ENCODE data around the gene CLTA.

Gene CLTA

DNA sequence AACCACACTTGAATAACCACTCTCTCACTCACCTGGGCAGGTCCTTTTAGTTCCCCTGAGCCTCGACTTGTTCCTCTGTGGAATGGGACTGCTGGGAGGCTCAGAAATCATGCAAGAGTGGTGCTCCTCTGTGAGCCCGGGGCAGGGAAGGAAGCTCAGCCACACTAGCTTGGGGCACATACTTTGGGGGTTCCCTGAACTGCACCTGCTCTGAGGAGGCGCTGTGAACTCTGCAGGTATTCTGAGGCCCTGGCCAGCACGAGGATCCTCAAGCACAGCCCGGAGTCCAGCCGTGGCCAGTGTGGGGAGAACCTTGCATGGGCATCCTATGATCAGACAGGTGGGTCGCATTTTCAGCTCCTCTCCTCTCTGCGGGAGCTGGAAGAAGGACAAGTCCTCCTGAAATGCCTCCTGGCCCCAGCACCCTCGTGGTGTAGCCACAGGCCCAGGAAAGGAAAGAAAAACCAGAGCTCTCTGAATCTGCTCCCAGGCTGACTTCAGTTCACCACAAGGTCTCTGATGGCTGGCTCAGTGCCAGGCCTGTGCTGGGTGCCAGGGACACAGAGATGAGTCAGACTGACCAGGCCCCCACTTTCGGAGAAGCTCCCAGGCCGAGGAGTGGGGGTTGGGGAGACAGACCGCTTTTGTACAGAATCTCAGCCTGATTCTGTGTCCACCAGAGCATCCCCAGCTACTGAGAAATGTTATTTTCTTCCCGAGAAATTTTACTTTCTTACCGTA lies 42.2 kb upstream of the CLTA start:
- no peak overlapping the region for H2AFZ ChIP-seq (ENCODE audit: low read length)

DNA sequence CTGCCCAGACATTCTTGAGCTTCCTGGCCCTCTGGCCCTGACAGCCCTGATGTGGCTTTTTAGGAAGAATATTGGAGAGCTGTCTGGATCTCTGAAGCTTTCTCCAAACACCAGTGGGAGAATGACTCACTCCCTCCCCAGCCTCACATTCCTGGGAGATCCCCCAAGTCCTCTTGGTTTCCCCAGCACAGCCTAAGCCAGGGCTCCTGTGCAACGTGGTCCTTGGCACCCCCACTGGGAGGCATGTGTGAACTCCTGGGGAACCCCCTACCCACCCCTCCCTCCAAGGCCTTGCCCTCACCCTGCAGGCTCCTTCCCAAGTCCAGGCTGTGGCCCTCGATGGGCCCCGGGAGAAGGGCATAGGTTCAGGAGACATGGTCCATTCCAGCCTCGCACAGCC lies 41.5 kb upstream of the CLTA start:
- H3K4me2 ChIP-seq (ENCODE audit: low read length) = no peak overlapping the region

More for the DNA sequence above, 42.2 kb upstream of the CLTA start:
- H4K20me1 ChIP-seq (ENCODE audit: insufficient read depth, low read length) = no peaks in the 10 kb centered on the region
- H3K36me3 ChIP-seq (ENCODE audit: insufficient read depth, low read length) = no peaks in the 10 kb centered on the region
- H3K4me3 ChIP-seq (ENCODE audit: low read depth, low read length, poor library complexity, severe bottlenecking) = no peak overlapping the region
- H3F3A ChIP-seq (ENCODE audit: insufficient read depth, low read length) = no peaks in the 10 kb centered on the region
- no peaks in the 10 kb centered on the region for H3K9me2 ChIP-seq (ENCODE audit: low read depth, low read length)
- H3K4me1 ChIP-seq (ENCODE audit: insufficient read depth, low read length, severe bottlenecking) = peaks cover 25% of the 10 kb centered on the region
- 0 out of 2 replicates have a peak, but pooled peaks cover 6% of the 10 kb centered on the region for H3K27me3 ChIP-seq (ENCODE audit: insufficient read depth, low read length)
- no peak overlapping the region for H3K9ac ChIP-seq (ENCODE audit: low read length)
- H3K27ac ChIP-seq (ENCODE audit: low read depth, low read length, poor library complexity, severe bottlenecking) = no peak overlapping the region
- H3K79me2 ChIP-seq (ENCODE audit: insufficient read depth, low read length) = no peaks in the 10 kb centered on the region
- no peaks in the 10 kb centered on the region for H3K9me3 ChIP-seq (ENCODE audit: low read length)
- TF ChIP-seq, protein P1, sequence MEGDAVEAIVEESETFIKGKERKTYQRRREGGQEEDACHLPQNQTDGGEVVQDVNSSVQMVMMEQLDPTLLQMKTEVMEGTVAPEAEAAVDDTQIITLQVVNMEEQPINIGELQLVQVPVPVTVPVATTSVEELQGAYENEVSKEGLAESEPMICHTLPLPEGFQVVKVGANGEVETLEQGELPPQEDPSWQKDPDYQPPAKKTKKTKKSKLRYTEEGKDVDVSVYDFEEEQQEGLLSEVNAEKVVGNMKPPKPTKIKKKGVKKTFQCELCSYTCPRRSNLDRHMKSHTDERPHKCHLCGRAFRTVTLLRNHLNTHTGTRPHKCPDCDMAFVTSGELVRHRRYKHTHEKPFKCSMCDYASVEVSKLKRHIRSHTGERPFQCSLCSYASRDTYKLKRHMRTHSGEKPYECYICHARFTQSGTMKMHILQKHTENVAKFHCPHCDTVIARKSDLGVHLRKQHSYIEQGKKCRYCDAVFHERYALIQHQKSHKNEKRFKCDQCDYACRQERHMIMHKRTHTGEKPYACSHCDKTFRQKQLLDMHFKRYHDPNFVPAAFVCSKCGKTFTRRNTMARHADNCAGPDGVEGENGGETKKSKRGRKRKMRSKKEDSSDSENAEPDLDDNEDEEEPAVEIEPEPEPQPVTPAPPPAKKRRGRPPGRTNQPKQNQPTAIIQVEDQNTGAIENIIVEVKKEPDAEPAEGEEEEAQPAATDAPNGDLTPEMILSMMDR (IDR thresholded peaks at IDR 0.05; ENCODE audit: low read length) = no peak
- no peak for TF ChIP-seq EZH2 (IDR thresholded peaks at IDR 0.05; ENCODE audit: borderline replicate concordance, low read length)
- H3K4me2 ChIP-seq (ENCODE audit: low read length) = no peak overlapping the region

DNA sequence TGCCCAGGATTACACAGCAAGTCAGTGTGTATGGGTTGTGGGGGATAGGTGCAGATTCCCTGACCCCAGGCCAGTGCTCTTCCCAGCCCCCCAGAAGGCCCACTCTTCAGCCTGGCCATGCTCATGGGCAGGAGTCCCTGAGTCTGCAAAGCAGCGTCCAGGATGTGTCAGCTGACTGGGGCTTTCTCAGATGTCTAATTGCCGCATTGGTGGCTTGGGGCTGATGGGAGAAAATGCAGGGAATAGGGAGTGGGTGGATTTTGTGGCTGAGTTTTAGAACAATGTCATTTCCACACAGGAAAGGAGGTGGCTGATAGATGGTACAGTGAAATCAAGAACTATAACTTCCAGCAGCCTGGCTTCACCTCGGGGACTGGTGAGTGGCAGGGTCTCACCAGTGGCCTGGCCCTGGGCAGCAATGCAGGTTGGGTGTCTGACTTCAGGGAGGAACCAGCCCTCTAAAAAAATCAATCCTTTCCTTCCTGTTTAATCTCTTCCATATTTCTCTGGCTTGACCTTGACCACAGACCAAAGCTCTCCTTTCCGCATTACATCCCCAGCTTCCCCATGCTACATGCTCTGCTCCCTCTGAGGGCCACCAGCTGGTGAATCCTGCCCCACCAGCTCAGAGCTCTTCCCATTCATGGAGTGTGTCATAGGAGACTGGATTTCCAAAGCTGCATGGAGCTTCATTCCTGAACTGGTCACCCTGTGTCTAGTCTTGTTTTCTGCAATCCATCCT lies 40.0 kb upstream of the CLTA start:
- no peak overlapping the region for H3K27ac ChIP-seq (ENCODE audit: low read depth, low read length, poor library complexity, severe bottlenecking)
- TF ChIP-seq, protein P1 (IDR thresholded peaks at IDR 0.05; ENCODE audit: low read length) = no peak
- TF ChIP-seq EZH2 (IDR thresholded peaks at IDR 0.05; ENCODE audit: borderline replicate concordance, low read length) = no peak
- no peaks in the 10 kb centered on the region for H3K79me2 ChIP-seq (ENCODE audit: insufficient read depth, low read length)
- no peak overlapping the region for H2AFZ ChIP-seq (ENCODE audit: low read length)
- H3K9me2 ChIP-seq (ENCODE audit: low read depth, low read length) = no peaks in the 10 kb centered on the region
- no peaks in the 10 kb centered on the region for H3K36me3 ChIP-seq (ENCODE audit: insufficient read depth, low read length)
- H3K4me2 ChIP-seq (ENCODE audit: low read length) = no peak overlapping the region; the same call in 1 of the 2 replicates
- no peak overlapping the region for H3K4me3 ChIP-seq (ENCODE audit: low read depth, low read length, poor library complexity, severe bottlenecking)
- no peaks in the 10 kb centered on the region for H3F3A ChIP-seq (ENCODE audit: insufficient read depth, low read length)
- H3K27me3 ChIP-seq (ENCODE audit: insufficient read depth, low read length) = no peaks in the 10 kb centered on the region
- no peak overlapping the region for H3K9ac ChIP-seq (ENCODE audit: low read length)
- H4K20me1 ChIP-seq (ENCODE audit: insufficient read depth, low read length) = no peaks in the 10 kb centered on the region
- H3K9me3 ChIP-seq (ENCODE audit: low read length) = no peaks in the 10 kb centered on the region
- peaks cover 40% of the 10 kb centered on the region for H3K4me1 ChIP-seq (ENCODE audit: insufficient read depth, low read length, severe bottlenecking)

More for the DNA sequence above, 41.5 kb upstream of the CLTA start:
- Histone ChIP-seq H4K20me1 (ENCODE audit: insufficient read depth, low read length) (no peaks in the 10 kb centered on the region), H3K36me3 (ENCODE audit: insufficient read depth, low read length) (no peaks in the 10 kb centered on the region), H3F3A (ENCODE audit: insufficient read depth, low read length) (no peaks in the 10 kb centered on the region), H3K27ac (ENCODE audit: low read depth, low read length, poor library complexity, severe bottlenecking) (no peak overlapping the region), H3K27me3 (ENCODE audit: insufficient read depth, low read length) (0 out of 2 replicates have a peak, but pooled peaks cover 6% of the 10 kb centered on the region), H2AFZ (ENCODE audit: low read length) (no peak overlapping the region), H3K9ac (ENCODE audit: low read length) (no peak overlapping the region), H3K4me1 (ENCODE audit: insufficient read depth, low read length, severe bottlenecking) (peaks cover 30% of the 10 kb centered on the region), H3K9me3 (ENCODE audit: low read length) (no peaks in the 10 kb centered on the region), H3K4me3 (ENCODE audit: low read depth, low read length, poor library complexity, severe bottlenecking) (no peak overlapping the region), H3K79me2 (ENCODE audit: insufficient read depth, low read length) (no peaks in the 10 kb centered on the region), H3K9me2 (ENCODE audit: low read depth, low read length) (no peaks in the 10 kb centered on the region)
- TF ChIP-seq EZH2 (IDR thresholded peaks at IDR 0.05; ENCODE audit: borderline replicate concordance, low read length) = no peak
- TF ChIP-seq, protein P1 (IDR thresholded peaks at IDR 0.05; ENCODE audit: low read length) = no peak

All from OCI-LY1 (cell line).